DND-41 (cell line): ENCODE data around the gene TMEM92.

ENCODE experiments used
- EZH2 ChIP-seq: IDR thresholded peaks from 3 replicates; pipeline ENCODE4 v1.6.1; 2012; ENCODE audit warnings: borderline replicate concordance, low read depth, mild to moderate bottlenecking, moderate library complexity, low read length, inconsistent platforms; ENCODE audit not compliant: severe bottlenecking
- TF ChIP-seq, protein P1 (sequence below): IDR thresholded peaks from 2 replicates; pipeline ENCODE4 v1.5.1; 2012; ENCODE audit warnings: borderline replicate concordance, low read length, moderate library complexity, mild to moderate bottlenecking; ENCODE audit not compliant: poor library complexity, severe bottlenecking; ENCODE audit errors: extremely low read depth

DNA sequence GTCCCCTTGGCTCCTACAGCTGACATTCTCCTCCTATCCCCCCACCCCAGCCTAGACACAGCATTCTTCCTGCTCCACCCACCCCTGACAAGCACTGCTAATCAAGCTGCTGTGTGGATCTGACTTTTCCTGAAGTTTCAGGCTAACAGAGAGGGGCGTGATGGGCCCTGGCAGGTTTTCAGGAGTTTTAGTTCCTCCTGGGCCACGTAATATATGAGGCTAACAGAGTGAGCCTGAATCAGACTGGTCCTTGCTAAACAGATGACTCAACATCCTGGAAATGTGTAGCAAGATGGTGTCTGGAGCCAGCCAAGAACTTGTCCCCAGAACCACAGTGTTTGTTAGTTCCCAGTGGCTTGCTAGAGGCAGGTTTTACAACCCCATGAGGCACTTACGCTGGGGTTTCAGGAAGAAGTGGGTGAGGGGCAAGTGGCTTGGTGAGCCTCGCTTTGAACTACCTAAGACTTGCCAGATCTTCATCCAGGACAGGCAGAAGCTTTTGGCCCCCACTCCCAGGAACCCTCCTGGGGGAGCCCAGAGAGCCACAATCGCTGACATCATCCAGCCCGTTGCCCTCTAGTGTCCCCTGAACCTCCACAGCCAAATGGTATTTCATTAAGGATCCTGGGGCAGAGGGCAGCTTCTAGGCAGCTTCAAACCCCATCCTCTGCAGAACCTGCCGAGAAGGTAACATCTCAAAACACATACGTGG lies 15.9 kb downstream of the TMEM92 start:
- TF ChIP-seq, protein P1, sequence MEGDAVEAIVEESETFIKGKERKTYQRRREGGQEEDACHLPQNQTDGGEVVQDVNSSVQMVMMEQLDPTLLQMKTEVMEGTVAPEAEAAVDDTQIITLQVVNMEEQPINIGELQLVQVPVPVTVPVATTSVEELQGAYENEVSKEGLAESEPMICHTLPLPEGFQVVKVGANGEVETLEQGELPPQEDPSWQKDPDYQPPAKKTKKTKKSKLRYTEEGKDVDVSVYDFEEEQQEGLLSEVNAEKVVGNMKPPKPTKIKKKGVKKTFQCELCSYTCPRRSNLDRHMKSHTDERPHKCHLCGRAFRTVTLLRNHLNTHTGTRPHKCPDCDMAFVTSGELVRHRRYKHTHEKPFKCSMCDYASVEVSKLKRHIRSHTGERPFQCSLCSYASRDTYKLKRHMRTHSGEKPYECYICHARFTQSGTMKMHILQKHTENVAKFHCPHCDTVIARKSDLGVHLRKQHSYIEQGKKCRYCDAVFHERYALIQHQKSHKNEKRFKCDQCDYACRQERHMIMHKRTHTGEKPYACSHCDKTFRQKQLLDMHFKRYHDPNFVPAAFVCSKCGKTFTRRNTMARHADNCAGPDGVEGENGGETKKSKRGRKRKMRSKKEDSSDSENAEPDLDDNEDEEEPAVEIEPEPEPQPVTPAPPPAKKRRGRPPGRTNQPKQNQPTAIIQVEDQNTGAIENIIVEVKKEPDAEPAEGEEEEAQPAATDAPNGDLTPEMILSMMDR, result no peak
- no peak for TF ChIP-seq EZH2
